ENCODE results near the gene PUS10.

PUS10 gene

GRCh38 chr2:60961457-60961856 lies 56.6 kb downstream of the PUS10 start:
- TF ChIP-seq, protein P1, sequence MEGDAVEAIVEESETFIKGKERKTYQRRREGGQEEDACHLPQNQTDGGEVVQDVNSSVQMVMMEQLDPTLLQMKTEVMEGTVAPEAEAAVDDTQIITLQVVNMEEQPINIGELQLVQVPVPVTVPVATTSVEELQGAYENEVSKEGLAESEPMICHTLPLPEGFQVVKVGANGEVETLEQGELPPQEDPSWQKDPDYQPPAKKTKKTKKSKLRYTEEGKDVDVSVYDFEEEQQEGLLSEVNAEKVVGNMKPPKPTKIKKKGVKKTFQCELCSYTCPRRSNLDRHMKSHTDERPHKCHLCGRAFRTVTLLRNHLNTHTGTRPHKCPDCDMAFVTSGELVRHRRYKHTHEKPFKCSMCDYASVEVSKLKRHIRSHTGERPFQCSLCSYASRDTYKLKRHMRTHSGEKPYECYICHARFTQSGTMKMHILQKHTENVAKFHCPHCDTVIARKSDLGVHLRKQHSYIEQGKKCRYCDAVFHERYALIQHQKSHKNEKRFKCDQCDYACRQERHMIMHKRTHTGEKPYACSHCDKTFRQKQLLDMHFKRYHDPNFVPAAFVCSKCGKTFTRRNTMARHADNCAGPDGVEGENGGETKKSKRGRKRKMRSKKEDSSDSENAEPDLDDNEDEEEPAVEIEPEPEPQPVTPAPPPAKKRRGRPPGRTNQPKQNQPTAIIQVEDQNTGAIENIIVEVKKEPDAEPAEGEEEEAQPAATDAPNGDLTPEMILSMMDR (IDR thresholded peaks at IDR 0.05), result no peak

DNA sequence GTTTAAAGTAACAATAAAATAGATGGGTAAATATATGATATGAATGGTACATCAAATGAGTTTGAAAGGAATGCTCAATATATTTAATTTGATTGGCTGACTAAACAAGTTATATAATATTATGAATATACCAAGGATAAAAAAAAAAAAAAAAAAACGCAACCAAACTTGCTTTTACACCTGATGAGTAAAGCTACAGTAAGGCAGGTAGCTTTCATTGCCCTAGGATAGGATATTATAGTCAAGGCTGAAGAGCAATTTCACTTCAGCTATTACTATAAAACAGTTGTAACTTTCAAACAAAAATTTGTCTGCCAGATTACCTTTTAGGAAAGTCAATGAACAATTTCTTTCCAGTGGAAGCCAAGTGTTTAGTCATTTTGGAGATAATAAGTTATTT lies 57.3 kb downstream of the PUS10 start:
- TF ChIP-seq, protein P1 (IDR thresholded peaks at IDR 0.05), result no peak

DNA sequence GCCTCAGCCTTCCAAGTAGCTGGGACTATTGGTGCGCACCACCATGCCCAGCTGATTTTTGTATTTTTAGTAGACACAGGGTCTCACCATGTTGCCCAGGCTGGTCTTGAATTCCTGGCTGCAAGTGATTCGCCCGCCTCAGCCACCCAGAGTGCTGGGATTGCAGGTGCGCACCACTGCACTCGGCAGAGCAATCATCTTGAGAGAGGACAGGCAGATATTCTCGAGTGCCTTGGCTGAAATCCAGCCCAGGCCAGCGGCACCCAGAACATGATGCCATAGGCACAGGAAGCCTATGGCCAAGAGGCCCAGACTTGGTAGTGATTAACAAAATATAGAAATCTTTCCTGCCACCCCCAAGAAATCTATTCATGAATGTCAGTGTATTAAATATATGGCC lies 58.6 kb downstream of the PUS10 start:
- TF ChIP-seq, protein P1 (IDR thresholded peaks at IDR 0.05), result no peak

GRCh38 chr2:60958800-60959199 lies 59.3 kb downstream of the PUS10 start:
- TF ChIP-seq, protein P1 (IDR thresholded peaks at IDR 0.05), result no peak

DNA sequence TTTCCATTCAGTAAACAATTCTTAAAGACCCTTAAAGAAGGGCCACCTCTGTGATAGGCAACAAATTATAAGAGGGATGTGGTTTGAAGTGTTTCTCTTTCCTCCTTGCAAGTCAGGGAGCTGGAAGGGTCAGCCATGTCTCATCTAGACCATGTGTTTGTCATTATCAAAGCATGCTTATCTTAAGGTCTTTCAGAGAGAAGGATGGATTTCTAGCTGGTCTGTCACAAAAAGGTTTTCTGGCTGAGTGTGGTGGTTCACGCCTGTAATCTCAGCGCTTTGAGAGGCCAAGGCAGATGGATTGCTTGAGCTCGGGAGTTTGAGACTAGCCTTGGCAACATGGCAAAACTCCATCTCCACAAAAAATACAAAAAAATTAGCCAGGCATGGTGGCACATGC lies 59.7 kb downstream of the PUS10 start:
- TF ChIP-seq, protein P1 (IDR thresholded peaks at IDR 0.05), result no peak

- TF ChIP-seq, protein P1 (IDR thresholded peaks at IDR 0.05), result no peak
Measured at GRCh38 chr2:60957643-60958042, 60.4 kb downstream of the PUS10 start.

- TF ChIP-seq, protein P1 (IDR thresholded peaks at IDR 0.05), result no peak
Measured at GRCh38 chr2:60957224-60957623, 60.8 kb downstream of the PUS10 start.

DNA sequence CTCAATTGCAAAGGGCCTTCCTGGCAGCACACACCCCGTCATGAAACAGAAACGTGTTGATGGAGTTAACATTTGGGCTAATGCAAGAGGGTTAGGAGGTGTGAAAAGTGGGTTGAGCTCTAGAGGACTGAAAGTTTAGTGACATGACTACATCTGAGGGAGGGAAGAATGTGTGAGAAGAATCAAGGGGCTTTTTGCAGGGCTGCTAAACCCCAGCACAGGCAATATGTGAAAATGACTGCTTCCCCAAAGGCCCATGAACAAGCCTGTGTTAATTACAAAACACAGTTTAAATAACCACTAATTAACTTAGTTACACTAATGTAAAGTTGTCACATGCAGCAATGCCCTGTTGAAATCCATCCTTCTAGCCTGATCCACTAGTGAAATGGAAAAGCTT lies 63.9 kb downstream of the PUS10 start:
- TF ChIP-seq, protein P1 (IDR thresholded peaks at IDR 0.05), result no peak
